ENCODE measurements around the gene DNMT3A. TPM values are rescaled to one million over a fixed set of nuclear protein-coding genes. Genes with fewer than 3 reads are reported as not detected.

The DNMT3A gene
- total RNA-seq, 1 experiment from 2014 or later = 215 TPM

GRCh38 chr2:25342372-25343186, 854 bp upstream of the DNMT3A start:
- Histone ChIP-seq H3K4me2 (ENCODE audit: insufficient read depth, insufficient read length, low read length) (peak overlapping the region; percentile 50), H3K9ac (ENCODE audit: extremely low read depth, insufficient read length, low read length) (no peak overlapping the region), H2AK5ac (ENCODE audit: insufficient read length, low read length) (no peak overlapping the region), H3K23me2 (ENCODE audit: insufficient read length, low read depth, low read length, poor library complexity, severe bottlenecking) (peaks cover 6% of the 10 kb centered on the region), H3K9me3 (ENCODE audit: control insufficient read depth, low read depth, low read length) (no peaks in the 10 kb centered on the region), H3K27me3 (ENCODE audit: insufficient read depth, low read length) (no peaks in the 10 kb centered on the region; the same call in 1 of the 2 replicates), H3T11ph (ENCODE audit: low read length) (no peak overlapping the region), H4K5ac (ENCODE audit: insufficient read length, low read depth, low read length) (no peak overlapping the region), H4K91ac (ENCODE audit: insufficient read length, low read depth, low read length) (no peak overlapping the region), H3K79me1 (ENCODE audit: insufficient read depth, low read depth, low read length, poor library complexity, severe bottlenecking) (no peaks in the 10 kb centered on the region), H3K79me2 (ENCODE audit: insufficient read depth, low read length) (no peaks in the 10 kb centered on the region), H2BK20ac (ENCODE audit: low read depth, low read length, poor library complexity, severe bottlenecking) (no peak overlapping the region), H4K8ac (replicated peaks; ENCODE audit: insufficient read length, low read depth, low read length) (no peak overlapping the region), H3K56ac (ENCODE audit: insufficient read length, low read depth, low read length) (no peak overlapping the region), H3K18ac (ENCODE audit: insufficient read length, low read depth, low read length) (no peak overlapping the region), H2BK12ac (ENCODE audit: insufficient read length, low read depth, low read length) (no peak overlapping the region), H3K27ac (ENCODE audit: insufficient read length, low read depth, low read length) (no peak overlapping the region), H2BK15ac (ENCODE audit: low read depth, low read length) (no peak overlapping the region), H4K20me1 (ENCODE audit: control insufficient read depth, insufficient read depth, insufficient read length) (no peaks in the 10 kb centered on the region), H3K4me1 (ENCODE audit: insufficient read depth, low read length) (no peaks in the 10 kb centered on the region), H2BK120ac (ENCODE audit: low read depth, low read length, poor library complexity, severe bottlenecking) (no peak overlapping the region), H3K4ac (ENCODE audit: low read depth, low read length) (no peak overlapping the region), H2AFZ (ENCODE audit: low read length) (no peak overlapping the region), H2BK5ac (ENCODE audit: insufficient read length, low read length) (no peak overlapping the region), H3K14ac (ENCODE audit: insufficient read depth, low read length) (no peak overlapping the region; the same call in 1 of the 2 replicates), H3K23ac (ENCODE audit: insufficient read length, low read depth, low read length) (no peak overlapping the region)
- H3K27ac Mint-ChIP-seq = no peak overlapping the region
- H3K36me3 Mint-ChIP-seq (ENCODE audit: insufficient read depth in 1 of 3, low read depth in 3 of 3) = no peaks in the 10 kb centered on the region; a peak in 1 of 7 replicates
- H3K4me3 Mint-ChIP-seq = peak overlapping the region; percentile 62 to 82
- H3K4me1 Mint-ChIP-seq = peaks cover 21 to 27% of the 10 kb centered on the region in 2 experiments
- DNase-seq = peak; percentile 94
- no peaks in the 10 kb centered on the region for H3K9me3 Mint-ChIP-seq
- peaks cover 34% of the 10 kb centered on the region for H3K27me3 Mint-ChIP-seq (ENCODE audit: low read depth)
- TF ChIP-seq, protein P1, sequence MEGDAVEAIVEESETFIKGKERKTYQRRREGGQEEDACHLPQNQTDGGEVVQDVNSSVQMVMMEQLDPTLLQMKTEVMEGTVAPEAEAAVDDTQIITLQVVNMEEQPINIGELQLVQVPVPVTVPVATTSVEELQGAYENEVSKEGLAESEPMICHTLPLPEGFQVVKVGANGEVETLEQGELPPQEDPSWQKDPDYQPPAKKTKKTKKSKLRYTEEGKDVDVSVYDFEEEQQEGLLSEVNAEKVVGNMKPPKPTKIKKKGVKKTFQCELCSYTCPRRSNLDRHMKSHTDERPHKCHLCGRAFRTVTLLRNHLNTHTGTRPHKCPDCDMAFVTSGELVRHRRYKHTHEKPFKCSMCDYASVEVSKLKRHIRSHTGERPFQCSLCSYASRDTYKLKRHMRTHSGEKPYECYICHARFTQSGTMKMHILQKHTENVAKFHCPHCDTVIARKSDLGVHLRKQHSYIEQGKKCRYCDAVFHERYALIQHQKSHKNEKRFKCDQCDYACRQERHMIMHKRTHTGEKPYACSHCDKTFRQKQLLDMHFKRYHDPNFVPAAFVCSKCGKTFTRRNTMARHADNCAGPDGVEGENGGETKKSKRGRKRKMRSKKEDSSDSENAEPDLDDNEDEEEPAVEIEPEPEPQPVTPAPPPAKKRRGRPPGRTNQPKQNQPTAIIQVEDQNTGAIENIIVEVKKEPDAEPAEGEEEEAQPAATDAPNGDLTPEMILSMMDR (conservative IDR thresholded peaks at IDR 0.05) = peak; percentile 98
- no CpG with 5 or more reads among the region's 45 CpGs for WGBS (ENCODE audit: extremely low coverage, insufficient read length, low lambda C conversion rate)

Measured in H9 (cell line).